ENCODE data around the gene MYBPHL. TPM values are rescaled to one million over a fixed set of nuclear protein-coding genes. Genes with fewer than 3 reads are reported as not detected.

MYBPHL gene
- total RNA-seq, 4 donors from 2014 or later = not detected

- WGBS, 2 donors (ENCODE audit: low coverage in 1 of 2) = 98 to 100% methylated on average over 1 to 3 of the region's 3 CpGs
- Histone ChIP-seq H3K4me1 (no peaks in the 10 kb centered on the region), H3K4me3 (no peak overlapping the region), H3K9me3 (no peaks in the 10 kb centered on the region), H3K36me3 (peaks cover 0 to 56% (median 21%) of the 10 kb centered on the region in 4 donors), H3K27me3 (no peaks in the 10 kb centered on the region), H3K27ac (no peak overlapping the region)
- in situ Hi-C loops (cut with MboI; ENCODE audit: low pct_ligation_motif_present in 1 of 4, low pct_unique_long_range_greater_than_20kb in 1 of 4, low sequenced_read_pairs in 3 of 4) (no loop called here), intact Hi-C loops (cut with DNase I; ENCODE audit: low total_unique reads) (no loop called here)
- TF ChIP-seq POLR2AphosphoS5 (IDR thresholded peaks at IDR 0.05) = no peak
- TF ChIP-seq CTCF (IDR thresholded peaks at IDR 0.05) = no peak
- TF ChIP-seq EP300 (IDR thresholded peaks at IDR 0.05; ENCODE audit: low read depth) = no peak
- TF ChIP-seq POLR2A (IDR thresholded peaks at IDR 0.05) = no peak
- DNase-seq = no peak
Observed at GRCh38 chr1:109338608-109339007, 31.8 kb upstream of the MYBPHL start.

GRCh38 chr1:109338091-109338490 is 31.3 kb upstream of the MYBPHL start:
- intact Hi-C loops (cut with DNase I; ENCODE audit: low total_unique reads) = no loop called here
- no peaks in the 10 kb centered on the region for H3K4me1 ChIP-seq
- in situ Hi-C loops (cut with MboI; ENCODE audit: low pct_ligation_motif_present in 1 of 4, low pct_unique_long_range_greater_than_20kb in 1 of 4, low sequenced_read_pairs in 3 of 4) = no loop called here
- no peak overlapping the region for H3K4me3 ChIP-seq
- whole genome bisulfite sequencing, 2 donors (ENCODE audit: low coverage in 1 of 2) = 92 to 95% methylated on average over 4 to 6 of the region's 6 CpGs
- H3K36me3 ChIP-seq = peaks cover 0 to 61% (median 23%) of the 10 kb centered on the region in 4 donors
- H3K27me3 ChIP-seq = no peaks in the 10 kb centered on the region
- no peak overlapping the region for H3K27ac ChIP-seq
- no peaks in the 10 kb centered on the region for H3K9me3 ChIP-seq
- DNase-seq = no peak
- no peak for TF ChIP-seq CTCF (IDR thresholded peaks at IDR 0.05)
- no peak for TF ChIP-seq POLR2AphosphoS5 (IDR thresholded peaks at IDR 0.05)
- TF ChIP-seq POLR2A (IDR thresholded peaks at IDR 0.05) = no peak
- no peak for TF ChIP-seq EP300 (IDR thresholded peaks at IDR 0.05; ENCODE audit: low read depth)

- Histone ChIP-seq H3K9me3 (peaks cover 17 to 19% of the 10 kb centered on the region in 2 donors), H3K4me1 (no peaks in the 10 kb centered on the region), H3K27me3 (no peaks in the 10 kb centered on the region), H3K36me3 (peaks cover 0 to 70% (median 30%) of the 10 kb centered on the region in 4 donors), H3K27ac (no peak overlapping the region), H3K4me3 (no peak overlapping the region)
- 90 to 91% methylated on average over 2 to 4 of the region's 4 CpGs for WGBS, 2 donors (ENCODE audit: low coverage in 1 of 2)
- TF ChIP-seq POLR2A (IDR thresholded peaks at IDR 0.05) (no peak), EP300 (IDR thresholded peaks at IDR 0.05; ENCODE audit: low read depth) (no peak), POLR2AphosphoS5 (IDR thresholded peaks at IDR 0.05) (no peak), CTCF (IDR thresholded peaks at IDR 0.05) (no peak)
- in situ Hi-C loops (cut with MboI; ENCODE audit: low pct_ligation_motif_present in 1 of 4, low pct_unique_long_range_greater_than_20kb in 1 of 4, low sequenced_read_pairs in 3 of 4) (no loop called here), intact Hi-C loops (cut with DNase I; ENCODE audit: low total_unique reads) (no loop called here)
- no peak for DNase-seq
Observed at GRCh38 chr1:109335091-109335490, 28.3 kb upstream of the MYBPHL start.

- TF ChIP-seq POLR2AphosphoS5 (IDR thresholded peaks at IDR 0.05) (no peak), EP300 (IDR thresholded peaks at IDR 0.05; ENCODE audit: low read depth) (no peak), POLR2A (IDR thresholded peaks at IDR 0.05) (no peak), CTCF (IDR thresholded peaks at IDR 0.05) (no peak)
- intact Hi-C loops (cut with DNase I; ENCODE audit: low total_unique reads) = no loop called here
- peaks cover 0 to 74% (median 35%) of the 10 kb centered on the region in 4 donors for H3K36me3 ChIP-seq
- H3K4me3 ChIP-seq = no peak overlapping the region
- DNase-seq = no peak
- no peaks in the 10 kb centered on the region for H3K27me3 ChIP-seq
- in situ Hi-C loops (cut with MboI; ENCODE audit: low pct_ligation_motif_present in 1 of 4, low pct_unique_long_range_greater_than_20kb in 1 of 4, low sequenced_read_pairs in 3 of 4) = no loop called here
- H3K27ac ChIP-seq = no peak overlapping the region
- H3K9me3 ChIP-seq = peaks cover 17 to 19% of the 10 kb centered on the region in 2 donors
- no peaks in the 10 kb centered on the region for H3K4me1 ChIP-seq
Observed at GRCh38 chr1:109331113-109331512, 24.3 kb upstream of the MYBPHL start.
